ENCODE measurements around the gene FAM107B.

DNA sequence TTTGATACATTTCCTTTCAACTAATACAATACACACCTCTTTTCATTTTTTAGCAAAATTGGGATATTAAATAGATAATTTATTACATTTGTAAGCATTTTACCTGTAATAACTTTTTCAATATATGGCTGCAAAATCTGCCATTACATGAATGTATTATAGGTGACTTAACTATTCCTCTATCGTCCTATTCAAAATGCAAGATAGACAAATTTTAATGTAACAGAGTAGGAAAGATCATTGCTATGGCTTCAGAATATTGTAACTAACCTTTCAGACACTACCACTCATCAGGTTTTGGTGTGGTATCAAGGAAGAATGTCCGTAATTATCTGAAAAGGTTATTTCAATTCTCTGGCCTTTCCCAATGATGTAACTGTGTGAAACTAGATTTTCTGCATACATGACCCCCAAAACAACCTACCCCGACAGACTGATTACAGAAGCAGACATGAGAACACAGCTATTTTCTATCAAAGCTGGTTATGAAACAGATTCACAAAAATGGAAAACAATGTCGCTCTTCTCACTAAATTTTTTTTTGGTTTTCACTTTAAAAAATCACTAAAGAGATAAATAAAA lies 211.2 kb downstream of the FAM107B start:
- TF ChIP-seq ATF3 (IDR thresholded peaks at IDR 0.05), result no peak
- TF ChIP-seq, protein P1, sequence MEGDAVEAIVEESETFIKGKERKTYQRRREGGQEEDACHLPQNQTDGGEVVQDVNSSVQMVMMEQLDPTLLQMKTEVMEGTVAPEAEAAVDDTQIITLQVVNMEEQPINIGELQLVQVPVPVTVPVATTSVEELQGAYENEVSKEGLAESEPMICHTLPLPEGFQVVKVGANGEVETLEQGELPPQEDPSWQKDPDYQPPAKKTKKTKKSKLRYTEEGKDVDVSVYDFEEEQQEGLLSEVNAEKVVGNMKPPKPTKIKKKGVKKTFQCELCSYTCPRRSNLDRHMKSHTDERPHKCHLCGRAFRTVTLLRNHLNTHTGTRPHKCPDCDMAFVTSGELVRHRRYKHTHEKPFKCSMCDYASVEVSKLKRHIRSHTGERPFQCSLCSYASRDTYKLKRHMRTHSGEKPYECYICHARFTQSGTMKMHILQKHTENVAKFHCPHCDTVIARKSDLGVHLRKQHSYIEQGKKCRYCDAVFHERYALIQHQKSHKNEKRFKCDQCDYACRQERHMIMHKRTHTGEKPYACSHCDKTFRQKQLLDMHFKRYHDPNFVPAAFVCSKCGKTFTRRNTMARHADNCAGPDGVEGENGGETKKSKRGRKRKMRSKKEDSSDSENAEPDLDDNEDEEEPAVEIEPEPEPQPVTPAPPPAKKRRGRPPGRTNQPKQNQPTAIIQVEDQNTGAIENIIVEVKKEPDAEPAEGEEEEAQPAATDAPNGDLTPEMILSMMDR (IDR thresholded peaks at IDR 0.05; ENCODE audit: low read depth, low read length, missing input control), result no peak
- TF ChIP-seq RXRA (IDR thresholded peaks at IDR 0.05), result no peak
